HG02763 (cell line): Measurements from ENCODE around the gene NME2.
"Not testable (repeated sequence)": the region's sequence is repeated elsewhere in the genome, so short reads cannot be mapped to it uniquely, and the experiment has no call there.

Experiments
- ATAC-seq: cut with Tn5 transposase; IDR thresholded peaks from one replicate; pipeline ENCODE4 v1.9.1; 2021; ENCODE audit warnings: mild to moderate bottlenecking, moderate library complexity; ENCODE audit not compliant: unreplicated experiment

NME2 gene

DNA sequence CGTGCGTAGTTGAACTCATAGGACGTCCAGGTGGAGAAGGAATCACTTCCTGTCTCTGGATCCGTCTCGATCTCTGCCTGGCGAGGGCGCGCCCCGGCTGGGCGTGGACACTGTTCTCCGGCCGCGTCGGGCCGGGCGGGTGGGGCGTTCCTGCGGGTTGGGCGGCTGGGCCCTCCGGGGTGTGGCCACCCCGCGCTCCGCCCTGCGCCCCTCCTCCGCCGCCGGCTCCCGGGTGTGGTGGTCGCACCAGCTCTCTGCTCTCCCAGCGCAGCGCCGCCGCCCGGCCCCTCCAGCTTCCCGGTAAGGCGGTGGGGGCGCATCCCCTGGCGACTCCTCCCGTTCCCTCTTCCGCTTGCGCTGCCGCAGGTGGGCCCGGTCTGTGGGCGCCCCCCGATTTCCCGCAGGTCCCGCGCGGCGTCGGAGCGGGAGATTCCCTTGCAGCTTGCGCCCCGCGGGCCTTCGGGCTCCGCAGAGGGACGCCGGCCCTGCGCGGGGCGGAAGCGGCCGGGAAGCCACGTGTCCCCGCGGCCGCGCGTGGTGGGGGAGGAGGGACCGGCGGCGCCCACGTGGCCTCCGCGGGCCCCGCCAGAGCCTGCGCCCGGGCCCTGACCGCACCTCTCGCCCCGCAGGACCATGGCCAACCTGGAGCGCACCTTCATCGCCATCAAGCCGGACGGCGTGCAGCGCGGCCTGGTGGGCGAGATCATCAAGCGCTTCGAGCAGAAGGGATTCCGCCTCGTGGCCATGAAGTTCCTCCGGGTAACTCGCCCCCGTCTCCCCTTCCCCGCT lies at the start of gene NME2:
Gene NME2, plus strand, starts transcription at position 214 of the 789 bp plus-strand sequence. Its CDS starts 420 bp downstream, at position 634.
- ATAC-seq = peak; percentile 81

DNA sequence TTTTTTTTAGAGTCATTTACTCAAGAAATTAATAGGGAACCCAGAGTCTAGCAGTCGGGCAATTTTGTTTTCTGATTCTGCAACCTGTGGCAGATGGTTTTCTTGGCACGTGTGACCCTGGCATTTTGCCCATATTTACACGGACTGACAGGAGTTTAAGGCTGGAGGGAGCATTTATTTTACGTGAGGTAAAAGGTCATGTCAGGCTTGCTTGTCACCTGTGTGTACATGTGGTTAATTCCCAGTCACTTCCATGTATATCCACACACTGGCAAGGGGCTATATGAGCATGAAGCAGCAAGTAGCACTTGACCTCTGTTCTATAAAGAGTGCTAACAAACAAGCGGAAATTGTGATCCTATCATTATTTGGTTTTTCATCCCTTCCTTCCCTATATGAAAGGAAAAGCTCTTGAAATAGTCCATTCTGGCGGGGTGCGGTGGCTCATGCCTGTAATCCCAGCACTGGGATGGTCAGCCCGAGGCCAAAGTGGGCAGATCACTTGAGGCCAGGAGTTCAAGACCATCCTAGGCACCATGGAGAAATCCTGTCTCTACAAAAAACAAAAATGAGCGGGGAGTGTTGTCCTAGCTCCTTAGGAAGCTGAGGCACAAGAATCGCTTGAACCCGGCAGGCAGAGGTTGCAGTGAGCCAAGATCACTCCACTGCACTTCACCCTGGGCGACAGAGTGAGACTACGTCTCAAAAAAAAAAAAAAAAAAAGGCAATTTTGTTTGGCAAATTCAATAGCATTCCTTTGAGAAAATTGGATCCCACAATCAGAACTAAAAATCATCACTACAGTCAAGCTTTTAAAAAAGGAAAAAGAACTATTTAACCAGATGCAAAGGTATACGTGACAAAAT lies 47.6 kb upstream of the NME2 start:
- ATAC-seq = no peak

DNA sequence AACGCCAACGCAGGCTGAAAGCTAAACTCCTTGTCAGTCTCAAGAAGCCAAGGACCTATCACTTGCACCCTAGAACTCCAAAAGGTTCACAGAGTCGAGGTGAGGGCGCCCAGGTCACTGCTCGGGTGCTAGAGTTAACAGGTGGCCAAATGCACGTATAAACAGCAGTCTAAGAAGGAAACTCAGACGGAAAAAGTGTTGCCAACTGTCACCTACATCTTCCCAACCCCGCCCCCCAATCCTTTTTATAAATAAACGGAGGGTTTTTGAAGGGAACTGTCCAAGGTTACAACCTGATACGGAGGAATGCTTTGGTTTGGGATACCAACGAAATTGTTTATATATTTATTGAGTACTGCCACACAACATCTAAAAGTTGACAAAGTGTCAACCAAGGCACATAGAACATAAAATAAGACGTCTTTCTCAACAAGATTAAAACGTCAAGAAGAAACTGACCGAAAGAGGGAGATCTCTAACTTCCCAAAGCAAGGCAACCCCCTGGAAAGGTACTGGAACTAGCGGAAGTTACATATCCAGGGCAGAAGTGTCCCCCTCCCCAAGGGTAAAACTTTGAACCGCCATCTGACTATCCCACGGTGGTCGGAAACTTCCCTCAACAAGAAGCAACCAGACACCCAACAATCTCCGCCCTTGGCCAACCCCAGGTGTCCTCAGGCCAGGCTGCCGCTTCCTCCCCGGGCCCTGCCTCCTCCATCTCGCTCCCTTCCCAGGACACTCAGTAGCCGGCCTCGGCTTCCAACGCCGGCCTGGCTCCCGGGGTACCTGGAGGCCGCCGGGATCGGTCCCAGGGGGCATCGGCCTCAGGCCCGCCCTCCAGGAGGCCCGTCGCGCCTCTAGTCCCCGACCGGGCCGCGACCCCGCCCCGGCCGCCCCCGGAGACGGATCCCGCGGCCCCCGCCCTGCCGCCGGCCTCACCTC lies 46.5 kb upstream of the NME2 start:
- ATAC-seq = peak; percentile 22

DNA sequence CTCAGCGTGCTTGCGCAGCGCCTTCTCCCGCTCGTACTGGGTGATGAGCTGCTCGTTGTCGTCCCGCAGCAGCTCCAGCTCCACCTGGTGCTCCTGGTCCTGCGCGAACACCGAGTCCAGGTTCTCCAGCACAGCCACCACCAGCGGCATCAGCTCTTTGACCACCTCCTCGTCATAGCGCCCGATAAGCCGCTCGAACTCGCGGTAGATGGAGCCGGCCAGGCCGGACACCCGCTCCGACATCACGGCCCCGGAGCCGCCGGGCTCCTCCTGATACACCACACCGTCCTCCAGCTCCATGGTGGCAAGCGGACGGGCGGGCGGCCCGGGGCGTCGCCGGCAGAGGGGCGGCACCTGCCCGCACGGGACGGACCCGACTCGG lies 45.9 kb upstream of the NME2 start:
- peak; percentile 13 for ATAC-seq

DNA sequence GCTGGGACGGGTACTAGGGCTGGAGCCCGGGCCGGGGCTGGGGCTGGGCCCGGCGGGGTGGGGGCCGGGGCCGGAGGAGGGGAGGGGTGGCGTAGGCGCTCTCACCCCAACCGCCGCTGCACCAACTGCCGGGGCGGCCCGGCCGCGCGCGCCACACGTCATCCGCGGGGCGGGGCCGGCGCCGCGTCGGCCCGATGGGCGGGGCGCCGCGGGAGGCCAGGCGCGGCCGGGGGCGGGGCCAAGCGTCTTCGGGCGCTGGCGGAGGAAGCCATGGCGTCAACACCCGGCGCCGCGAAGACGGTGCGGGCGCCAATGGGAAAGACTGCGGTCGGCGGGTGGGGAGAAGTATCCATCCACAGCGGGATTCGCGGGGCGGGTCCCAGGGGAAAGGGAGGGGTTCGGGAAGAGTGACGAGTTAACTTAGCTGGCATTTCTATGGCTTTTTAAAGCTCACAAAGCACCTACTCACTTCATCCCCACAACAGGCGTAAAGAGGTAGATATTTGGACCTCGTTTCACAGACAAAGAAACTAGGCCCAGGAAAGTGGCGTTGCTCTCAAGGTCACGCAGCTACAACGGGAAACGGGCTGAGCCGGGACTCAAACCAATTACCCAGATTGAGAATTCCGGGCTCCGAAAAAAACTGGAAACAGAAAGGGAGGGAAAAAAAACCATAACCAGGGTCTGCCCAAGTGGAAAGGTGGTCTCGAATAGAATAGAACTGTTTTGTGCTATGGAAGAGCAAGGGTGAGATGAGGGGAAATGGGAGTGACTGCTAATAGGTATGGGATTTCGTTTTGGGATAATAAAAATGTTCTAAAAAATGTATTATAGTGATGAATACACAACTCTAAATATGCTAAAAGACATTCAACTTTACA lies 45.2 kb upstream of the NME2 start, which contains the start of gene SPAG9:
Gene SPAG9, minus strand, starts transcription at position 130 of the 881 bp plus-strand sequence. CDS start 212 bp downstream, outside the sequence.
- ATAC-seq = peak; percentile 73

DNA sequence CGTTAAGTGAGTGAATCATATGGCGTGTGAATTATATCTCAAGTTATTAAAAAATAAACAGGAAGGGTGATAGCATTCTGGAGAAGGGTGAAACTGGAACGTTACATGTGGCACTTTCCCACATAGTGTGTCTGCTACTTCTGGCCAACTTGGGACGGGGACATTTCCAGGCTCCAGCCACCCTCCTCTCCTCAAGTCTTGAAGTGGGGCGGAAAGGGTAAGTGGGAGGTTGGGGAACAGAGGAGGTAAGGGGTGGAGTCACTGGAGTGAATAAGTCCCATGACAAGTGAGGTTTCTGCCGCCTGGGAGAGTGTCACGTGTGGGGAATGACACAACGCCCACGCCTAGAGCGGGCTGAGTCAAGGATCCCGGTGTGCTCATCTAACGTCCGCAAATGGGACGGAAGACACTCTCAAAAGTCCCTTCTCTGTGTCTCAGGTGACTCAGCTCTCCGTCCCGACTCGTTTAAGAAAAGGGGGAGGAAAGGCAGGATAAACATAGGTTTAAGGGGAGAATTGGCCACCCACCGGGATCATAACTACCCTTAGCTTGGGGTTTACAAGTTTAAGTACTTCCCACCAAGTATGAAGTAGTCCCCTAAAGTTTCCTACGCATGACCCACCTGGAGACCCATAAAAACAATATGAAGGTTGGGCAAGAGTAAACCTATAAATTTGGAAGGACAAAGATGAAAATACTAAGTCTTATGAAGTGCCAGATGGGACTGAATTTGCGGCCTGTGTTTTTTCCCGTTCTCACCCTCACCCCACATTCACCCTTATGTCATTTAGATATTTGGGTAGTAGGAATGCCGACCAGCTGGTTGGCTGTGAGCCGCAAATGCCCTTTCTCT lies 44.4 kb upstream of the NME2 start:
- ATAC-seq = peak; percentile 31

DNA sequence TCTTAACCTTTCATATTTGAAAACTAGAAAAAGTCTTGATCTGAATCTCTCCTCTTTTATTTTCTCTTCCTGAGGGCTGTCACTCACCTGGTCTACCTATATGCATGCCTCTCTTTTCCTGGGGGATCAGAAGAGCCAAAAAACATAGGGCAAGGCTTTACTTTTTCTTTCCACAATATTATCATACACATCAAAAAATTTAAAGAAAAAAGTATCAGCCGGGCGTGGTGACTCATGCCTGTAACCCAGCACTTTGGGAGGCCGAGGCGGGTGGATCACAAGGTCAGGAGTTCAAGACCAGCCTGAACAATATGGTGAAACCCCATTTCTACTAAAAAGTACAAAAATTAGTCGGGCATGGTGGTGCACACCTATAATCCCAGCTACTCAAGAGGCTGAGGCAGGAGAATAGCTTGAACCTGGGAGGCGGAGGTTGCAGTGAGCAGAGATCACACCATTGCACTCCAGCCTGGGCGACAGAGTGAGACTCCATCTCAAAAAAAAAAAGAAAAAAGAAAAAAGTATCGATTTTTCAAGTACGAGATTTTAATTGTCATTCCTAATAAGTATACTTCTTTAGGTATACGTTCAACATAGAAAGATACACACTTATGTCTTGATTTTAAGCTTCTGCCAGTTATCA lies 43.6 kb upstream of the NME2 start:
- not testable (repeated sequence) for ATAC-seq

DNA sequence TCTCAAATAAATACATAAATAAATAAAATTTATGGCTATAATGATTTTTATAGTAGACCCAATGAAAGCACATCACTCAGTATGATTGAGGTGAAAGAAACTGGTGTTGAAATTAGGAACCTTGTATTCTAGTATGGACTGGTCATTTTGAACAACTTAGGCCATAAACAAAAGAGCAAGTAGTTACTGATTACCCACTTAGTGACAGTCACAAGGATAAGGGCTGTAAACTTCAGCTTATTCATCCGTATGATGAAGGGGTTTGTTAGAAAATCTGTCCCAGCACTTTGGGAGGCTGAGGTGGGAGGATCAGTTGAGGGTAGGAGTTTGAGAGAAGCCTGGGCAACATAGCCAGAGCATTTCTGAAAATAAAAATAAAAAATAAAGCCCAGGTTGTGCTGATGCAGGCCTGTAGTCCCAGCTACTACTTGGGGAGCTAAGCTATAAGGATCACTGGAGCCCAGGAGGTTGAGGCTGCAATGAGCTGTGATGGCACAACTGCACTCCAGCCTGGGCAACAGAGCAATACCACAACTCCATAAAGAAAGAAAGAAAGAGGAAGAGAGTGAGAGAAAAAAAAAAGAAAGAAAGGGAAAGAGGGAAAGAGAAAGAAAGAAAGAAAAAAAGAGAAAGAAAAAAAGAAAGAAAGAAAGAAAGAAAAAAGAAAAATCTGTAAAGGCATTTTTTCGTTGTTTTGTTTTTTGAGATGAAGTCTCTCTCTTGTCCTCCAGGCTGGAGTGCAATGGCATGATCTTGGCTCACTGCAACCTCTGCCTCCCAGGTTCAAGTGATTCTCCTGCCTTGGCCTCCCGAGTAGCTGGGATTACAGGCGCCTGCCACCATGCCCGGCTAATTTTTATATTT lies 41.3 kb upstream of the NME2 start:
- no peak for ATAC-seq

DNA sequence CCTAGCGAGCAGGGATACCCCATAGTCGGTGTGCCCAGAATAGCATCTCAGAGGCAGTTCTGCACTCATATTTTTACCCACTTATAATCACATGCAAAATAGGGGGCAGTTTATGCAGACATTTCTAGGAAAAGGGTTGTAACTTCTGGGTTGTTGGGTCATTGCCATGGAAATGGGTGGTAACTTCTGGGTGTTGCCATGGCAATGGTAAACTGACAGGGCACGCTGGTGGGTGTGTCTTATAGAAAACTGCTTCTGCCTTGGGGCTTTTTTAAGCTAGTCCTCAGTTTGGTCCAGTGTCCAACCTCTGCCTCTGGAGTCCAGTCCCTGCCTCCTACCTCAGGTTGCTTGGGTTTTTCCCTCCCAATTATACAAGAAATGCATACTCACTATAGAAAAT lies 38.1 kb upstream of the NME2 start:
- no peak for ATAC-seq

DNA sequence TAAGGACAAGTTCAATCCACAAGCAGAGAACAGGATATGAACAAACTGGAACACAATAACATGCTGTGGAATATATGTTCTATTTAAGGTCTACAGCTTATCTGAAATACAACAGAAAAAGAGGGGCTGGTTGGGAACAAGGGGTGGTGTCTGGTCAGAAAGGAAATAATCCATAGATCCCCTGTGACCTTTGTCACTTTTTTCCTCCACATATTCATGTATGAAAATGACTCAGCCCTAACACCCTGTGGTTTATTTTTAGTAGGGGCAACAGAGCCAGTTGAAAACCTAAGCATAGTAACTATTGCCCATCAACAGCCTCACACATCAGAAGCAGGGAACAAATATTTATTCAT lies 33.3 kb upstream of the NME2 start:
- no peak for ATAC-seq

DNA sequence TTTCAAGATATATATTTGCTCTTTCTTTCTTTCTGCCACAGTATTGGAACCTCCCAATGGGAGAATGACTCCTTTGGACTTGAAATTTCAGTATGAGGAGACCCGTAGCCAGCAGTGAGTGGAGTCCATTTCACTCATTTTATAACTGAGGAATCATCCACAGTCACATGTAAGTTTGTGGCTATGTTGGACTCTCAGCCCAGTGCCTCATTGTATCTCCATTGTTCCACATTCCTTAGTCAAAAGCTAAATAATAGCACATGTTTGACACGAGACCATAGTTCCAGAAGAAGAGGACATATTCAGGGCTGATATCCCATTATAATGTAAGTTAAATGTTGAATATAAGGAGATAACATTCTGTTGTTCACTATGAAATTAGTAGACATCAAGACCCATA lies 32.8 kb upstream of the NME2 start:
- no peak for ATAC-seq

DNA sequence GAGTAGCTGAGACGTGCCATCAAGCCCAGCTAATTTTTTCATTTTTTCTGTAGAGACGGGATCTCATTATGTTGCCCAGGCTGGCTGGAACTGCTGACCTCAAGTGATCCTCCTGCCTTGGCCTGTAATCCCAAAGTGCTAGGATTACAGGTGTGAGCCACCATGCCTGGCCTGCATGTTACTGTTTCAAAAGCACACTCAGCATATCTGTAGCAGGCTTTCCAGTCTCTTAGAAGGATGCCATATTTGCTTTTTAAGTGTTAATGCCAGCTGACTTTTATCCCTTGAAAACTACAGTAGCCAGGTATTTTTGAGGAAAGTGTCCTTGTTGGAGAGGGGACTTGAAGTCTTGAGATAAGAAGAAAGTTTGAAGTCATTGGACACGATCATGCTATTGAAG lies 30.3 kb upstream of the NME2 start:
- no peak for ATAC-seq

DNA sequence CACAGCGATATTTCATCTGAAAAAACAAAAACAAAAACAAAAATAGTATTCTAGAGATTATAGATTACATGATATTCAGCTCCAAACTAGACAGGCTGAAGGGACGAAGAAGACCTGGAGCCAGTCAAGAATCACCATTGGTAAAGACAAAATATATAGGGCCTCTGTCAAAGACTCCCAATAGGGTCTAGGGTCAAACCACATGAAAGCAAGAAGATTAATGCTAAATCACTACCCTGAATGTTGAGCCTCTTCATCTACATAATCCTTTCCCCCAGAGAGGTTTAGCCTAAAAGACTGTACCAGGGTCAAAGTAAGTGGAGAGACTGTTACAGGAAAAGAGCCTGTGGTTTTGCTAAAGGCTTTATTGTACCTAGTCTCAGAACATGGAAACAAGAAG lies 23.6 kb upstream of the NME2 start:
- ATAC-seq = no peak

DNA sequence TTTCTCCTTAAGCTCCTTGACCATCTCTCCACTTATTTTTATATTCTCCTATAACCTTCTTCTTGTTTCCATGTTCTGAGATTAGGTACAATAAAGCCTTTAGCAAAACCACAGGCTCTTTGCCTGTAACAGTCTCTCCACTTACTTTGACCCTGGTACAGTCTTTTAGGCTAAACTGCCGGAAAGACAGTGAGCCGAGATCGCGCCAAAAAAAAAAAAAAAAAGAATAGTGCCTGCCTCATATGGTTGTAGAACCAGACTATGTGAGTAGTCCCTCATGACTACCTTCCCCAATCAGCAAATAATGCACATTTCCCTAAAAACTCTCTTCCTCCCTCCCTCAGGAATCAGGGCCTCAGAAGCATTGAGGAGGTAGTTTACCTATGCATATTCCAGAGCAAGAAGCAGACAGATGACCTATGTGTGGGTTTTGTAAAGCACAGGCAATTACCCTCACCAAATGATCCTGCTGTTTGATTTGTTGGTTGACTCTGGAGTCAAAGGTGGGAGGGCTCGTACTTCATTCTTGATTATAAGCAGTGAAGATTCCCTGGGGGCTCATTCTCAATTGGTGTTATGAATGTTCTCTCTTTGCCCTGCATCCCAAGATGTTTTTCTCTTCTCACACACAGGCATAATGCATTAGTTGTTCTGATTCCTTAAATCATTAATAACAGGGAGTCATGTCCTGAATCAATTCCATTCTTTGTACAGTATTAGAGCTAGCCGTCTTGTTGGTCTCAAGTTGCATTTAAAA lies 21.8 kb upstream of the NME2 start:
- no peak for ATAC-seq

DNA sequence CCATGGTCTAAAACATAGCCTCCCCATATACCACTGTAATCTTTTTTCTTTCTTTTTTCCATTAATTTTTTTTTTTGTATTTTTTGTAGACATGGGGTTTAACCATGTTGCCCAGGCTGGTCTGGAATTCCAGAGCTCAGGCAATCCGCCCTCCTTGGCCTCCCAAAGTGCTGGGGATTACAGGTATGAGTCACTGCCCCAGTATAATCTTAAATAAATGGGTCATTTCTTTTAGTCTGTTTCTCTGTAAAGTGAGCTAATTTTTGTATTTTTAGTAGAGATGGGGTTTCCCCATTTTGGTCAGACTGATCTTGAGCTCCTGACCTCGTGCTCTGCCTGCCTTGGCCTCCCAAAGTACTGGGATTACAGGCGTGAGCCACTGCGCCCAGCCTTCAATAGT lies 18.6 kb upstream of the NME2 start:
- ATAC-seq = no peak

DNA sequence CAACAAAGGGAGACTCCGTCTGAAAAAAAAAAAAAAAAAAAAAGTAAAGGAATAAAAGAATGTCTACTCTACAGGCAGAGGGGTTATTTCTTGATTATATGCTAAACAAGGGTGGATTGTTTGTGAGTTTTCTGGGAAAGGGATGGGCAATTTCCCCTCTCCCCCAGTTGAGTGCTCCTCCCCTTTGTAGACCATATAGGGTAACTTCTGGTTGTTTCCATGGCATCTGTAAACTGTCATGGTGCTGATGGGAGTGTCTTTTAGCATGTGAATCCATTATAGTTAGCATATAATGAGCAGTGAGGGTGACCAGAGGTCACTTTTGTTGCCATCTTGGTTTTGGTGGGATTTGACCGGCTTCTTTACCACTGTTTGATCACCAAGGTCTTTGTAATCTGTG lies 17.0 kb upstream of the NME2 start:
- ATAC-seq = no peak

DNA sequence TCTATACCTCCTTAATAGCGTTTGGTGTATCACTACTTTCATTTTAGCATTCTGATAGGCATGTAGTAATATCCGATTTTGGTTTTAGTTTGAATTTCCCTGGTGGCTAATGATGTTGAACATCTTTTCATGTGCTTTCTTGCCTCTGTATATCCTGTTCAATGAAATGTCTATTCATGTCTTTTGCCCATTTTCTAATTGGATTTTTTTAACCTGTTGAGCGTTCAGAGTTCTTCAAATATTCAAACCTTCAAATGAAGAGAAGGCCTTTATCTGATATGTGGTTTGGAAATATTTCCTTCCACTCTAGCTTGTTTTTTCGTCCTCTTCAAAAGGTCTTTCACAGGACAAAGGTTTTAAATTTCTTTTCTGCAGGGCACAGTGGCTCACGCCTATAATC lies 15.3 kb upstream of the NME2 start:
- no peak for ATAC-seq
